Mesothelial cell of epicardium (in vitro differentiated cells): ENCODE results near the gene DNAH11. TPM values are rescaled to one million over a fixed set of nuclear protein-coding genes. Genes with fewer than 3 reads are reported as not detected.

Experiments
- DNase-seq, 2 experiments: peaks; one replicate each; pipeline ENCODE4 v3.0.0; 2021; ENCODE audit warnings: low spot score in 2 of 2; ENCODE audit not compliant: unreplicated experiment in 2 of 2
- H3K27ac Mint-ChIP-seq: 2 replicates; pipeline ENCODE4 v1.8.0; 2021; ENCODE audit warnings: mixed read lengths
- H3K27me3 Mint-ChIP-seq: 2 replicates; pipeline ENCODE4 v1.8.0; 2021; ENCODE audit warnings: low read depth, mixed read lengths
- H3K36me3 Mint-ChIP-seq: 2 replicates; pipeline ENCODE4 v1.8.0; 2021; ENCODE audit warnings: mixed read lengths
- H3K4me1 Mint-ChIP-seq: 2 replicates; pipeline ENCODE4 v1.8.0; 2021; ENCODE audit warnings: mixed read lengths
- H3K4me3 Mint-ChIP-seq: 2 replicates; pipeline ENCODE4 v1.8.0; 2021; ENCODE audit warnings: mild to moderate bottlenecking, moderate library complexity, mixed read lengths
- H3K9me3 Mint-ChIP-seq: 2 replicates; pipeline ENCODE4 v1.8.0; 2021; ENCODE audit warnings: mixed read lengths
- CTCF ChIP-seq: fragments of 200-600 bp; sonication (generic); IDR thresholded peaks from one replicate; pipeline ENCODE4 v1.5.0; 2021; ENCODE audit warnings: antibody characterized with exemption; ENCODE audit not compliant: unreplicated experiment
- total RNA-seq: library from RNA; stranded (reverse); gene quantifications from 3 replicates; pipeline ENCODE4 v1.2.1, GENCODE V29; 2021

The DNAH11 gene
- total RNA-seq, 1 donor from 2014 or later, result 0.80 TPM

- peaks cover 82% of the 10 kb centered on the region for H3K27me3 Mint-ChIP-seq
- no peak for TF ChIP-seq CTCF
- no peak overlapping the region for H3K27ac Mint-ChIP-seq
- H3K4me3 Mint-ChIP-seq, result no peak overlapping the region
- DNase-seq, result no peak
- H3K9me3 Mint-ChIP-seq, result no peaks in the 10 kb centered on the region
- peaks cover 21% of the 10 kb centered on the region for H3K4me1 Mint-ChIP-seq
- peaks cover 10% of the 10 kb centered on the region for H3K36me3 Mint-ChIP-seq
Measured at GRCh38 chr7:21942955-21943354, 400.1 kb downstream of the DNAH11 start.

GRCh38 chr7:21943436-21943835 is 400.6 kb downstream of the DNAH11 start:
- Mint-ChIP-seq H3K9me3 (no peaks in the 10 kb centered on the region), H3K4me3 (no peak overlapping the region), H3K27me3 (peaks cover 81% of the 10 kb centered on the region), H3K27ac (no peak overlapping the region), H3K4me1 (peaks cover 26% of the 10 kb centered on the region), H3K36me3 (peaks cover 6% of the 10 kb centered on the region)
- DNase-seq, result no peak
- no peak for TF ChIP-seq CTCF

GRCh38 chr7:21944616-21945453 is 402.0 kb downstream of the DNAH11 start:
- no peaks in the 10 kb centered on the region for H3K9me3 Mint-ChIP-seq
- peaks cover 40% of the 10 kb centered on the region for H3K4me1 Mint-ChIP-seq
- DNase-seq, result peak in 1 of 2 experiments; percentile 52
- H3K36me3 Mint-ChIP-seq, result peaks cover 2% of the 10 kb centered on the region
- H3K27ac Mint-ChIP-seq, result peak overlapping the region; percentile 18
- peak overlapping the region; percentile 78 for H3K4me3 Mint-ChIP-seq
- H3K27me3 Mint-ChIP-seq, result peaks cover 82% of the 10 kb centered on the region
- TF ChIP-seq CTCF, result no peak

- Mint-ChIP-seq H3K36me3 (no peaks in the 10 kb centered on the region), H3K27me3 (peaks cover 79% of the 10 kb centered on the region), H3K4me1 (peaks cover 40% of the 10 kb centered on the region), H3K9me3 (no peaks in the 10 kb centered on the region), H3K27ac (no peak within 1 kb of the TSS), H3K4me3 (peak within 1 kb of the TSS; percentile 78)
- DNase-seq, result peak; percentile 50 to 72
- no peak for TF ChIP-seq CTCF
Measured at GRCh38 chr7:21945454-21946221, 402.8 kb downstream of the DNAH11 start, which contains the start of gene CDCA7L. Gene CDCA7L, minus strand, starts transcription at chr7:21945899. Its CDS starts 95 bp downstream, at chr7:21945804.

- H3K27me3 Mint-ChIP-seq, result peaks cover 79% of the 10 kb centered on the region
- TF ChIP-seq CTCF, result no peak
- peaks cover 40% of the 10 kb centered on the region for H3K4me1 Mint-ChIP-seq
- no peak for DNase-seq
- no peaks in the 10 kb centered on the region for H3K36me3 Mint-ChIP-seq
- H3K9me3 Mint-ChIP-seq, result no peaks in the 10 kb centered on the region
- no peak overlapping the region for H3K27ac Mint-ChIP-seq
- peak overlapping the region; percentile 78 for H3K4me3 Mint-ChIP-seq
Measured at GRCh38 chr7:21946222-21946709, 403.4 kb downstream of the DNAH11 start.
